ENCODE results near the gene GLUD2.
"Not testable (repeated sequence)": the region's sequence is repeated elsewhere in the genome, so short reads cannot be mapped to it uniquely, and the experiment has no call there.

The GLUD2 gene

GRCh38 chrX:121047441-121048419 lies at the start of gene GLUD2:
Gene GLUD2 (plus strand): TSS chrX:121047610. CDS start chrX:121047685, 75 bp downstream.
- DNase-seq (ENCODE audit: low read depth), result not testable (repeated sequence)

GRCh38 chrX:120999413-120999812 lies 48.0 kb upstream of the GLUD2 start:
- DNase-seq (ENCODE audit: low read depth), result no peak

- no peak for DNase-seq (ENCODE audit: low read depth)
Measured at GRCh38 chrX:121000589-121000988, 46.8 kb upstream of the GLUD2 start.

- no peak for DNase-seq (ENCODE audit: low read depth)
Measured at GRCh38 chrX:121008920-121009319, 38.5 kb upstream of the GLUD2 start.

- no peak for DNase-seq (ENCODE audit: low read depth)
Measured at GRCh38 chrX:121009764-121010163, 37.6 kb upstream of the GLUD2 start.

- DNase-seq (ENCODE audit: low read depth), result no peak
Measured at GRCh38 chrX:121010218-121010617, 37.2 kb upstream of the GLUD2 start.

- no peak for DNase-seq (ENCODE audit: low read depth)
Measured at GRCh38 chrX:121011254-121011653, 36.2 kb upstream of the GLUD2 start.

- DNase-seq (ENCODE audit: low read depth), result no peak
Measured at GRCh38 chrX:121013897-121014455, 33.4 kb upstream of the GLUD2 start.

- DNase-seq (ENCODE audit: low read depth), result no peak
Measured at GRCh38 chrX:121014826-121015225, 32.6 kb upstream of the GLUD2 start.

GRCh38 chrX:121028419-121028818 lies 19.0 kb upstream of the GLUD2 start:
- DNase-seq (ENCODE audit: low read depth), result no peak

- DNase-seq (ENCODE audit: low read depth), result no peak
Measured at GRCh38 chrX:121030083-121030482, 17.3 kb upstream of the GLUD2 start.

- no peak for DNase-seq (ENCODE audit: low read depth)
Measured at GRCh38 chrX:121032531-121032930, 14.9 kb upstream of the GLUD2 start.

GRCh38 chrX:121036137-121036536 lies 11.3 kb upstream of the GLUD2 start:
- DNase-seq (ENCODE audit: low read depth), result no peak

GRCh38 chrX:121036951-121037350 lies 10.5 kb upstream of the GLUD2 start:
- no peak for DNase-seq (ENCODE audit: low read depth)

GRCh38 chrX:121050781-121051180 lies 3.4 kb downstream of the GLUD2 start:
- no peak for DNase-seq (ENCODE audit: low read depth)

GRCh38 chrX:121052122-121052521 lies 4.7 kb downstream of the GLUD2 start:
- DNase-seq (ENCODE audit: low read depth), result no peak

GRCh38 chrX:121062289-121062688 lies 14.9 kb downstream of the GLUD2 start:
- no peak for DNase-seq (ENCODE audit: low read depth)

- DNase-seq (ENCODE audit: low read depth), result no peak
Measured at GRCh38 chrX:121064579-121064978, 17.2 kb downstream of the GLUD2 start.

GRCh38 chrX:121084247-121084646 lies 36.8 kb downstream of the GLUD2 start:
- DNase-seq (ENCODE audit: low read depth), result not testable (repeated sequence)

- DNase-seq (ENCODE audit: low read depth), result no peak
Measured at GRCh38 chrX:121084903-121085611, 37.6 kb downstream of the GLUD2 start.

GRCh38 chrX:121085612-121086010 lies 38.2 kb downstream of the GLUD2 start:
- no peak for DNase-seq (ENCODE audit: low read depth)

GRCh38 chrX:121093011-121093410 lies 45.6 kb downstream of the GLUD2 start:
- DNase-seq (ENCODE audit: low read depth), result no peak

Measured in GM04503 (cell line).